ENCODE results near the gene TSHZ2.

TSHZ2 gene

DNA sequence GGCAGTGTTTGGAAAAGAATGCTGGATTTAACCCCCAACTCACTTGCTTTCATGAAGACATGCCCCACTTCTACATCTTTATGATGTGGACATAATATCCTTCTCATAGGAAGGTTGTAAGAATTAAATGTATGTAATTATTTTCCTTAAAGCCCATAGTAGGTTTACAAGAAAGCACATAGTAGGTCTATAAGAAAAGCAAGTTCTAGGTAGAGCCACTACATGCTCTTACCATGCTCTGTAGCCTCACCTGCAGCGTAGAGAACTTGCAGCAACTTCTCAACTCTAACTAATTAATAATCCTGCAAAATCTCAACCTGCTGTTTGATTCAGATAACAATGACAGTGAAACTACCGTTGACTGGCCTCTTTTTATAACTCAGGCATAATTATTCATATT is 288.4 kb downstream of the TSHZ2 start:
- no peak for DNase-seq

DNA sequence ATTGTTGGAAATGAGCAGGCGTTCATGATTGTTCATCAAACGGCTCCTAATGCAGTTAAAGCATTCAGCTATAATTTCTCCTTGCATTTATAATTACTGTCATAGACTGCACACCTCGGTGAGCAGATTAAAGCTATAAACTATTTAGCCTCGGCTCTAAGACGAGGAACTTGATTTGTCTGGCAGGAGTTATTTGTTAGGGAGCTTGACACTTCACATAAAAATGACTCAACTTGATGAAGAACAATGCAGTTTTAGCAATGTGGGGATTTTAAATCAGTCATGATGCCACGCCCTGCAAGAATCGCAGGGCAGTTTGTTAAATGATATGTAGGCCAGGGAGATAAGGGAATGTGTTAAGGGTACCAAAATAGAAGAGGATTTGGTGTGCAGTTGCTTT is 290.2 kb downstream of the TSHZ2 start:
- no peak for DNase-seq

DNA sequence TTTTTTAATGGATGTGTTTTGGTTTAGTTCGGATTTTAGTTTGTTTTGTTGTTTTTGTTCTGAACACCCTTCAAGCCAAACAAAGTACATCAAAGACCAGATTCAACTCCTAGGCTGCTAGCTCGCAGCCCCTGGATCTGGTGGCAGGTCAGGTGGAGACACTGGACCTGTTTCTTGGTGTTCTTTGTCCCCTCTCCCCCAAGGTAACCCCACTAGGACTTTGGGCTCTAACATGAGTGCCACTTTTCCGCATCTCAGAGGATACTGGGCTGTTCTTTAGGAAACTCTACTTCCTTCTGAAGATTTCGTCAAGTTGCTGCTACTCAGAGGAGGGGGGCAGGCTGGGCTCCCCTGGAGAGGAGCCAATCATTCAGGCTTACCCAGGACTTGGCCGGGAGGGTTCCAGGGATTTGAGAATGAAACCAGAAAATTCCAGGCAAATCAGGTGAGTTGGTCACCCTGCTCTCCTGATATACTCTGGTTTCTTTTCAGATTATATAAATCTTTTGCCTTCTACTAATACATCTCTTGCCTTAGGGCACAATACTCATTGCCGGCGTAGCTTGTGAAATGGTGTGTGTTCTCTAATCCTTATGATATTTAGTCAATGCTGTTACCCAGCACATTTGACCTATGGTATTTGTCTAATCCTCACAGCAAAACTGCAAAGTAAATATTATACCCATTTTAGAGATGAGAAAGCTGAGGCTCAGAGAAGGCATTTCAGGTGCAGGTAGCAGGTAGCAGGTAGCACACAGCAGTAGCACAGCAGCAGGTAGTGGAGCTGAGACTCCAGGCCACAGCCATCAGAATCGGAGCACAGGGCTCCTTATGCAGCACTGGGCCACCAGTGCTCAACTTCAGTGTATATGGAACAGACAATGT is 291.6 kb downstream of the TSHZ2 start:
- DNase-seq: no peak

DNA sequence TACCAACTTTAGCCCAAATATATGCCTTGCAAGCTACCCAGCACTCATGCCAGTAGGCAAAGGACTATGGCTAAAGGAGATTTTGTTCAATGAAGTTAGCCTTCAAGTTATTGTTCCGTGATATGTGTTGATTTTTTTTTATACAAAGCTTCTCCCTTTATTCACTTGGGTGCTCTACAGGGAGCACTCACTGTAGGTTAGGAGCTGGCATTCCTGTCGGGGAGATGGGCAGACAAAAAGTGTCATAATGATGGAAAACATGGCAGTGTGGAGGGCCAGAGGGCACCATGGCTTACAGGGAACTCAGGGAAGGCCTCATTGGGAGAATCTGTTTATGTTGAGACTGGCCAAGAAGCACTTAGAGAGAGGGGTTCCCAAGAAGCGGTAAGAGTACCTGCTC is 292.4 kb downstream of the TSHZ2 start:
- no peak for DNase-seq

DNA sequence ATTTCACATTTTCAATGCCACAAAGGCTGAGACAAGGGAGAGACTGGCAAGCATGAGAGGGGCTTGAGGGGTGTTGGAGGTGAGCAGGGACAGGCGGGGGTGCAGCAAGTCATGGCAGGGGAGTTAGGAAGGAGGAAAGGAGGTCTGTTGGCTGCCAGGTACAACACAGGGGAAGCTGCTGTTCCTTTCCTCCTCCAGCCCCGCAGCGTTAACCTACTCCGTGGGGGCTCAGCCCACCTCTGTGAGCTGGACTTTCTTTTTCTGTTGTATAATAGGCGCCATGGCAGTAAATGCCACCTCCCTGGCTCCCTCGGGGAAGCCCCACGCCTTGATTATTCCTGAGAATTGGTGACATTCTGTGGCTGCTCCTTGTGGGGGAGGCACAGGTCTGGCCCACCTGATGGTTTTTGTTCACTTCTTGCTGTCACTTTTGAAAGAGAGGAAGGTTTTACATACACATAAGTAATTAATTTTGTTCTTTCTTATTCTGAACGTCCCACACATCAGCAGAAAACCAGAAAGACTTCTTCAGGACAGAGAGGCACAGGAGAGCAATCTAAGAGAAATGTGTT is 293.2 kb downstream of the TSHZ2 start:
- no peak for DNase-seq

DNA sequence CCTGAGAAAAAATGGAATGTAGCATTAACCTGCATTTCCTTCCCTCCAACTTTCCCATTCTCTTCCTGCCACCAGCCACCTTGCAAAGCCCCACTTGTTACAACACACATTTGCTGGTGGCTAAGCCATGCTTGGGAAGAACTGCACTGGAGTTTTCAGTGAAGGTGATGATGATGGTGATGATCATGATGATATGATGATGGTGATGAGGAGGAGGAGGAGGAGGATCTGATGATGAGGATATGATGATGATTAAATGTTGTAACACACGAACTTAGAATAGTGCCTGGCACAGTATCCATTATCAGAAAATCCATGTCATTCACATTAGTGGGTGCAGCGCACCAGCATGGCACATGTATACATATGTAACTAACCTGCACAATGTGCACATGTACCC is 297.2 kb downstream of the TSHZ2 start:
- no peak for DNase-seq

DNA sequence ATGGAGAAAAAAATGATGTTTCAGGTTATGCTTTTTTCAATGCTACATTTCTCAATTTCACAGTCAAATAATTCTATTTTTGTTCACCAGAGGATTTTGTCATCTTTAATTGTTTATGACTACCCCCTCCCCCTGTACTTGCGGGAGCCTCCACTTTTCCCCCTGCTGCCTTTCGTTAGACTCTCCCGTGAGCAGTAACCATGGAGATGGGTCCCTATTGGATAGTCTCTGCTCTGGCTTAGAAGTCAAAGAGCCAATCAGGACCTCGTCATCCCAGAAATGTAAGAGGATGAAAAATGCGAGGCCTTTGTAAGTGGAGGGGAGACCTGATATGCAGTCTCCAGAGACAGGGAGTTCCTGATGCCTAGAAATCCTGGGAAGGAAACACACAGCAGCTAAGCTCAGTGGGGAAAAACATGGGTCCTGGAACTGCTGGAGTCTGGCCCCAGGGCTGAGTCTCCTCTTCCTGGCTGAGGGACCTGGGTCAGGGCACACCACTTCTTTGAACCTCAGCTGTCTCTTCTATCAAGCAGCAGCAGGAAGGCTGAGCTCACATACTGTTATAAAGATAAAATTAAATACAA is 298.7 kb downstream of the TSHZ2 start:
- no peak for DNase-seq

DNA sequence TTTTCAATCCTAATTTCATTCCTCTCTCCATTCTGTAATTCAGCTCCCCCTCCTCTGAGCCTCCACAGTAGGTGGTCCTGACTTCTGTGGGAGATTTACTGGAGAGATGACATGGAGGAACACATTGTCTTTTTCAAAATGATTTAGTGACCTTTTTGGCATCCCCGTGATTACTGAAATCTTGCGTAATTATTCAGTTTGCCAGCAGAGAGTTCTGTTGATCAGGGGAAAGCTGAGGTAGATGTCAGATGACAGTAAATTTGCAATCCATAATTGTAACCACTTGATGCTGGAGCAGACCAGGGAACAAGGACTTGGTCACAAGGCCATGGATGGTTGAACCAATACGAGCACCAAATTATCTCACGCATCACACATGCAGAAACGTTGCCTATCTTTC is 302.2 kb downstream of the TSHZ2 start:
- no peak for DNase-seq

DNA sequence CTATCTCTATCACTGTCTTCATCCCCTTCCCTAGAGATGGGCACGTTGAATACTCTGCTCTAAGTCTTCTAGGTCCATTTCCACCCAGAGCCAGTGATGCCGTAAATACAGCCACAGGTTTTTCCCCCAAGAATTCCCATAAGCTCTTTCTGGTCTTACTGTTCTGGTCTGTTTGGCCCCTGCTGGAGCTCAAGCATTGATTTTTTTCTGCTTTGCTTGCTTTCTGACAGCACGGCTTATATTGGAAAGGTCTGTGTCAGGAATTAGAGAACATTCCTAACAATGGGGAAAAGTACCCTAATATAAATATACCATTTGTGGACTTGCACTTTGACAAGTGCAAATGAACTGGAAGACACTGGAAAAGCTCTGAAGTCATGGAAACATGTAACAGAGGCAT is 302.6 kb downstream of the TSHZ2 start:
- no peak for DNase-seq

DNA sequence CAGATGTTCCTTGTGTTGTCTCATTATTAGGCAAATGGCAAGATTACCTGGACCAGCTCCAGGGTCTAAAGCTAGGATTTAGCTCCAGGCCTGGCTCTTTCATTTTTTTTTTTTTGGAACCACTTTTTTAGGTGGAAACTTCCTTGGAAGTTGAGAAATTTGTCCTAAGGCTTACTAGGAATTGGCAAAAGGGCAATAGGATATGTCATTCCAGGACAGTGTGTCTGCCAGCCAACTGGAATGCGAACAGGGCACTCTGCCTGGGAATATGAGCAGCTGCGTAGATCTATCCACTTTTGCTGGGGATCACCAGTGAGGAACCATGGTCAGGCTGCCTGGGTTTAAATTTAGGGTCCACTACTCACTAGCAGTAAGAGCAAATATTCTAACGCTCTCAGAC is 304.0 kb downstream of the TSHZ2 start:
- no peak for DNase-seq

DNA sequence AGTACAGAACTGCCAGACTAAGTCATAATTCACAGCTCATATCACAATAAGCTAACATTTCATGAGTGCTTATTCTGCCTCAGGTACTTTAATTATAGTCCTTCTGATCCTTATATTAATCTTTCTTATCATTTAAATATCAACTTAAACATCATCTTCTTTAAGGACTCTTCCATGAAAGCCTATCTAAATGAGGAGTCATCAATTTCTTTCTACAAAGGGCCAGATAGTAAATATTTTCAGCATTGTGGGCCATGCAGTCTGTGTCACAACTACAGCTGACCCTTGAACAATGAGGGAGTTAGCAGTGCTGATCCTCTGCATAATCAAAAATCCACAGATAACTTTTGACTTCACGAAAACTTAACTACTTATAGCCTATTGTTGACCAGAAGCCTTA is 306.4 kb downstream of the TSHZ2 start:
- DNase-seq: no peak

DNA sequence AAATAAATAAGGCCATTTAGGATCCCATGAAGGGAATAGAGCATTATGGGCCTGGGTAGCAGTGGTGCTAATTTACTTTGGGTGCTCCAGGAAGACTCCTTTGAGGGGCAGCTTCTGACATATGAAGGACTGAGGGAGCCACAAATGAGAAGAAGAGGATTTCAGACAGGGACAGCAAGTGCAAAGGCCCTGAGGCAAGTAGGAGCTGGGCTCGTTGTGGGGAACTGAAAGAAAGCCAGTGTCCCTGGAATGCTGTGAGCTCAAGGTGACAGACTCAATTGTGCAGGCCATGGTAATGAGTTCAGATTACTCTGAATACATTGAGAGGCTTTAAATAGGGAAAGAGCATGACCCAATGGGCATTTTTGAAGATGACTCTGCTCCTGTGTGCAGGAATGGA is 307.6 kb downstream of the TSHZ2 start:
- no peak for DNase-seq

DNA sequence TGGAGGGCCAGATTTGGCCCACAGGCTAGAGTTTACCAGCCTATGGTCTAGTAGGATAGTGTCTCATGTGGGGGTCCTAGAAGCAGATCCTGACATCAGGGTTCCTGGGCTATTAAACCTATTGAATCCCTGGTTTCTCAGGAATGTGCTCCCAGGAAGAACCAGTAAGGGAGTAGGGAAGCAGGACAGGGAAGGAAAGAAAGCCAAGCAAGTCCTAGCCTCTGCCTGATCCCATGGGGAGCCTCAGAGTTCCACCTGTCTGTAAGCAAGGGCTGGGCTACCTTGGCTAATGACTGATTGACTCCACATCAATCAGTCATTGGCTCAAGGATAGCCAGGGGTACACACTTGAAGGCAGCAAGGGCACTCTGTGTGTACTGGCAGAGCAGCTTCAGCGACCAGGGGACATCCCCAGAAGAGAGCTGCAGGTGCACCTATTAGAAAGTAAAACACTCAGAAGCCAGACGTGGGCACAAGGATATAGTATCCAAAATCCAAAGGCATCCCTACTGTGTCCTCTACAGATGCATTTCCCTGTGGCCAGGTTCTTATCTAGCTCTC is 309.5 kb downstream of the TSHZ2 start:
- DNase-seq: no peak

DNA sequence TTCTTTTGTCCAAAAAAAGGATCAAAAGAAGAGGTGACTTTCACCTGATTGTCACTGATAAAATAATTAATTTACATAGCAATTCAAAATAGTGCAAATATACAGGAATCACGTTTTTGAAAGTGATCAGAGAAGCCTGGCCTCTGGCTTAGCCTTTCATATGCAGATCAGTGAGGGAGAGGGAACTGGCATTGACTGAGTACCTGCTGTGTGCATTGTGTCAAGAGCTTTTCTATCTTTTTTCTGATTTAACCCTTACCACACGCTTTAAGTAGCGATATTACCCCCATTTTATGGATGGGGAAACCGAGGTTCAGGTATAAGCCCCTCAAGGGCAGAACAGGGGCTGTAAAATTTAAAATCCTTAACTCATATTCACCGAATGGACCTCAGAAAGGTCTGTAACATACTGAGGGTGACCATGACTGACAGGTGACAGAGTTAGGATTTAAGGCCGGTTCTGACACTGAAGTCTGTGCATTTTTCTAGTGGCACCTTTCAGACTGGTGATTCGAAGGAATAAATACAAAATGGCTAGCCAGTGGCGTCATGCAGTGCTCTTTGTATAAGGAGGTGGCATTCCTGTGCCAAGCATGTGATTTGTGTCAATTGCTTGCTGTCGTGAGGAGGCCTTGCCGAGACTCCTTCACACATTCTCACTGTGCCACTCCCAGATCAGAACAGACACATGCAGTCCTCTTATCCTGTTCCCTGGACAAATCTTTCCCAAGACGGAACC is 310.2 kb downstream of the TSHZ2 start:
- no peak for DNase-seq

DNA sequence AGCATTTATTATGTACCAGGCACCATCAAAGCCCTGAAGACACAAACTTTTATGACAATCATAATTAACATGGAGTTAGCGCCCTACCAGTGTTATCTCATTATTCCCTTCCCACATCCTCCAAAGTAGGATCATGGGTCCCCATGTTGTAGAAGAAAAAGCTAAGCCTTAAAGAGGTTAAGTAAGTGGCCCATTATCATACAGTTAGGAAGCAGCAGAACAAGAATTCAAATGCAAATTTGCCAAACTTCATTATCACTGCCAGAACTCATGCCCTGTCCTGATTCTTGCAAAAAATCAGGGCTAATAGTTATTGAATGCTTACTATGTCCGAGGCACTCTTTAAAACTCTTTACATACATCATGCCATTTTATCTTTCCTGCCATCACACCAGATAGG is 310.9 kb downstream of the TSHZ2 start:
- DNase-seq: no peak

DNA sequence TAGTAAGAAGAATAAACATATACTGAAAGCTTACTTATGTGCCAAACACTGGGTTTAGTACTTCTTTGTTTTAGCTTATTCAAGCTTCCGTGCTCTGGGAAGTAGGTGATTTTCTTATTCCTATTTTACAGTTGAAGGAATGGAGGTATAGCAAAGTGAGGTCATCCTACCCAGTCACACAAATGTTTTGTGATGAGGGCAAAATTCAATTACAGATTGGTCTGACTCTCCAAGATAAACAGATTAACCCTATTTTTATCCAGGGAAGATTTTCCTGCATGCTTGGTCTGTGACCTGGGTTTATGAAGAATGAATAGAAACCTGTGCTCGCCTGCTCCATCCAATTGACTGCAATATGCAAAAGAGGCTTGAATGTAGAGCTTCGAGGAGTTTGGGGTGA is 311.4 kb downstream of the TSHZ2 start:
- DNase-seq: no peak

DNA sequence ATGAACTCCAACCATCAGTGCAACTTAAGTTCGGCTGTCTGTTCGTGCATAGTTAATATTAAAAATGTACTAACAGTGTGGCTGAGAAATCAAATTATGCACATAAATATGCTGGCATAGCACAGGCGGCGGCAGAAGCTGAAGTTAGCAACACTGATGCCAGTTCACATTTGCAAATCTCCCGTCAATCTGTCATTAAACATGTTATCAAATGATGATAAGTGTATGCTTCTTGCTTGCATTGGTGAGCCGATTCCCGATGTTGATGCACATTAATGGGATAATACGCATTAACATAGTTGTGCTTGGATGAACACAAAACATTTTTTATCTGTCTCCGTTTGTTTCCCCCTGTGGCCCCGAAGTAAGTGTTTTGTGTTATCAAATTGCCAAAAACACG is 312.1 kb downstream of the TSHZ2 start:
- no peak for DNase-seq

DNA sequence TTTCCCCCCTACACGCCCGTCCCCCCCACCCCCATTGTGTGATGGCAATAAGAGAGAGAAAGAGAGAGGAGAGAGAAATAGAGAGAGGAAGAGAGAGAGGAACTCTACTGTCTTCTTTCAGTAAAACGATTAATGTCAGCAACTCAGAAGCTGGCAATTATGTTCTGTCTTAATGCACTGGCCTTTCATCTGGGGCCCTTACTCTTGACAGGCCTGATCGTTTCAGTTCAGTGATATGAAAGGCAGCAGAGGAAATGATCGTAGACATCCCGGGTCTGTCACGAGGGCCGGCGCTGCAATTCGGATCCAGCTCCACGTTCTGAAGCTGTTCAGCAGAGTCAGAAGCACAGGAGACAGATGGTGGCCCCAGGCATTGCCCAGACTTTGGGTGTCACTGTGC is 312.5 kb downstream of the TSHZ2 start:
- DNase-seq: no peak

DNA sequence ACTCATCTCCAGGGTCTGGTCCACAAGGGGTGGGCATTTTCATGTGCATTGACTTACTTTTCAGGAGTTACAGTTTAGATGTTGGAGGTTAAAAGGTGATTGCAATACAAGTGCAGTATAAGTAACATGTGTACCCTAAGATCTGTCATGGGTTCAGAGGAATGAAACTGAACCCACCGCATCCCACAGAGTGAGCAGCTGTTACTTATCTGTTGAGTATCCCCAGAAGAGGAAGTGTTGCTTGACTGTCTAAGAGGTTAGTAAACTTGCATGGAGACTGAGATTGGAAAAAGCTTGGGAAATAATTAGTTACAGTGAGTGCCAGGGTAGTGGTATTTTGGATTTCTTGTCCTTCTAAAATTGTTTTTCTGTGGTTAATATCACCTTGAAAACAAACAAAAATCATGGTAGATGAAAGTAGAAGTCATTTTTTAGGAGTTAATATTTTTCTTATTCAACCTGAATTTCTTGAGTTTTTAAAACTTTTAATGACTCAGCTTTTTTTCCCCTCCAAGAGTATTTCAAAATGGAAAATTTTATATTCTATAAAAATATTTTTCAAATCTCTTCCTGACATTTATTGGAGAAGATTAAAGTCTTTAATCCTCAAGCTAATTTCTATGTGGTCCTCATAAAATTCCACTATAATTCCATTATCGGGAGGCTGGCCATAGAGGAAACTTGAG is 315.3 kb downstream of the TSHZ2 start:
- no peak for DNase-seq

DNA sequence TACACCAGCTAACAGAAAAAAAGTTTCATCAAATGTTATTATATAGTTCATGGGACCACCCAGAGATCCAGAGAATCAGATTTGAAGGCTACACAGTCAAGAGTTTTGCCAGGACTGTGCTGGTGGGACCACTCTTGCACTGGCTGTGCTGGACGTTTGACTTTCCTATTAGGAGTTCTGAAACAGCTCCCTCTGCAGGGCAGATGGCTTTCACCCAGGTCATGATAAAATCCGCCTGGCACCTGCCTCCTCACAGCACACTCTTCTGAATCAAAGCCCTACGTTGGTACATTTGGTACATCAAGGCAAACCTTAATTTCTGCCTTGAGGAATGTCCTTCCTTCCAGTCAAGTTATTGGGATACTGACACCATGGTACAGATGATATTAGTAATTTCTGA is 319.4 kb downstream of the TSHZ2 start:
- no peak for DNase-seq

DNA sequence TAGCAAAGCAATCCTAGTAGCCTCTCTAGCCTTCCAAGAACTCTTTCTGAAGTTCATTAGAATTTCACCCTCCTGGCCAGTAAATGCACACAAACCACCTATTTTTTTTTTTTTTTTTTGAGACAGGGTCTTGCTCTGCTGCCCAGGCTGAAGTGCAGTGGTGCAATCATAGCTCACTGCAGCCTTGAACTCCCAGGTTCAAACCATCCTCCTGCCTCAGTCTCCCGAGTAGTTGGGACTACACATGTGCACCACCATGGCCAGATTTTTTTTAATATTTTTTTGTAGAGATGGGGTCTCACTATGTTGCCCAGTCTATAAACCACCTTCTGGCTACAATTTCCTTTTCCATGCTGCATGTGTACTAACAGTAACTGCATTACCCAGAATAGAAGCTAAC is 320.2 kb downstream of the TSHZ2 start:
- no peak for DNase-seq

DNA sequence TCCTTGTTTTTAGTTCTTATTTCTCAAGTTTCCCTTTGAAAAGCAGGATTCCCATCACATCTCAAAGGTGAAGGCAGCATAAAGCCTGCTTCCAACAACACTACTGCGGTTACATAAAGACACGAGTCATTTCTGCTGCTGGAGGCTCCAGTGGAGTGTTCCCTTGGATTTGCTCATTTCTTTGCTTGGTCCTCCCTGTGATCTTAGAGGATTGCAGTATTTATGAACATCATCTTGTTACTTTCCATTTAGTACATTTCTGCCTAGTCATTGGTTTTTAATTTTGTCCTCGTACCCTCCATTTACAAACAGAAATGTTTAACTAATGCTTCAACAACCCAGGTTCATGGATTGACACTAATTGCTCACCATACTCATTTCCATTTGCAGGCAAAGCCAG is 322.6 kb downstream of the TSHZ2 start:
- DNase-seq: no peak

DNA sequence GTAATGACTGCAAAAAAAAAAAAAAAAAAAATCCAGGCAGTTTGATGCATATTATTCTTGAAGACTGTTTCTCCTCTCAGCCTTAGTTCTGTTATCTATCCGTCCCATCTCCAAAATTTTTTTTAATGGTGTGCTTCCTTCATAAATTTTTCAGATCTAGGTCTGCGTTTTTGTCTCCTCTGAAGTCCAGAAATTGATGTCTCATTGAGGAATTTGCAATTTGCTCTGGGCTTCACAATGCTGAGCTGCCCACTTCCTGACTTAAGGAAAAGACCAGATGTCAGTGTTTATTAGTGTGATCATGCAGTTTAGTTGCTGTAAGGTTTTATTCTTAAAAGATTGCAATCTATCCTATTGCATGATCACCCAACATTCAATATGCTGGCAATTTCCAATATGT is 323.9 kb downstream of the TSHZ2 start:
- DNase-seq: no peak

Data from activated effector memory CD4-positive, alpha-beta T cell treated with anti-CD3 and anti-CD28 coated beads, Interleukin-2, amount 50 U/mL, for 16 hours (primary cell).